Glomerular visceral epithelial cell (primary cell): ENCODE data around the gene CPNE2.
A peak's percentile ranks its signal among the peaks of the same experiment; 100 is the strongest.
"Not testable (repeated sequence)": the region's sequence is repeated elsewhere in the genome, so short reads cannot be mapped to it uniquely, and the experiment has no call there.

Experiments used
- DNase-seq: peaks from one replicate; pipeline ENCODE4 v3.0.0-alpha.2; 2016; ENCODE audit errors: extremely low spot score

The CPNE2 gene

GRCh38 chr16:57098188-57098841 is 5.9 kb downstream of the CPNE2 start:
- no peak for DNase-seq

- DNase-seq, result peak; percentile 23
Measured at GRCh38 chr16:57099965-57100364, 7.6 kb downstream of the CPNE2 start.

GRCh38 chr16:57100445-57100844 is 8.1 kb downstream of the CPNE2 start:
- no peak for DNase-seq

GRCh38 chr16:57102888-57103851 is 10.8 kb downstream of the CPNE2 start:
- DNase-seq, result no peak

- DNase-seq, result no peak
Measured at GRCh38 chr16:57104706-57105105, 12.3 kb downstream of the CPNE2 start.

GRCh38 chr16:57105184-57105583 is 12.8 kb downstream of the CPNE2 start:
- no peak for DNase-seq

GRCh38 chr16:57106767-57107166 is 14.4 kb downstream of the CPNE2 start:
- peak; percentile 18 for DNase-seq

- no peak for DNase-seq
Measured at GRCh38 chr16:57107321-57107922, 15.0 kb downstream of the CPNE2 start.

GRCh38 chr16:57108432-57108831 is 16.0 kb downstream of the CPNE2 start:
- DNase-seq, result no peak

GRCh38 chr16:57109259-57110105 is 17.1 kb downstream of the CPNE2 start:
- not testable (repeated sequence) for DNase-seq

- no peak for DNase-seq
Measured at GRCh38 chr16:57110937-57111336, 18.6 kb downstream of the CPNE2 start.

GRCh38 chr16:57111420-57111819 is 19.0 kb downstream of the CPNE2 start:
- no peak for DNase-seq

GRCh38 chr16:57112403-57113041 is 20.1 kb downstream of the CPNE2 start:
- DNase-seq, result no peak

GRCh38 chr16:57113042-57113453 is 20.7 kb downstream of the CPNE2 start:
- peak; percentile 77 for DNase-seq

- no peak for DNase-seq
Measured at GRCh38 chr16:57113664-57114063, 21.3 kb downstream of the CPNE2 start.

- DNase-seq, result no peak
Measured at GRCh38 chr16:57115168-57115513, 22.8 kb downstream of the CPNE2 start.

- no peak for DNase-seq
Measured at GRCh38 chr16:57115514-57116182, 23.3 kb downstream of the CPNE2 start.

- DNase-seq, result no peak
Measured at GRCh38 chr16:57118461-57119084, 26.2 kb downstream of the CPNE2 start.

- no peak for DNase-seq
Measured at GRCh38 chr16:57123216-57123973, 31.0 kb downstream of the CPNE2 start.
